ENCODE measurements around the gene CDK14.

Gene CDK14

GRCh38 chr7:91062713-91063112 lies 466.6 kb downstream of the CDK14 start:
- in situ Hi-C loops (cut with MboI; ENCODE audit: low pct_unique_long_range_greater_than_20kb, low sequenced_read_pairs, unreplicated experiment), result no loop called here
- no peak for DNase-seq (ENCODE audit: low spot score)
- no peak for TF ChIP-seq CTCF (IDR thresholded peaks at IDR 0.05; ENCODE audit: extremely low read depth, insufficient read depth, missing control alignments)

DNA sequence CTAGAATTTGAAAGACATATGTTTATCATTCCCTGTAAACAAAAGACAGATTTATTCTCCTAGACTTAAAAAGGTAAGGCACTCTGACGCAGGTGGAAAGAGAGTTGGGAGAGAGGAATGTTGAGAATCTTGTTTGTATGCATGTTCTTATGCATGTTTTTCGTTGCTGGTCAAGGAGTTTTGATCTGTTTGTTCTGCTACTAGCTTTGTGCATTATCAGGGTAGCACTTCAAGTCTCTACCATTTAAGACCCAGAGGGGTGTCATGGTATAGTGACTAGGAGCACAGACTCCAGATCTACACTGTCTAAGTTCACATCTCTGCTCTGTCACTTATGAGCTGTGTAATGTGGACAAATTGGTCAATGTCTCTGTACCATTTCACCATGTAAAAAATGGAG lies 467.9 kb downstream of the CDK14 start:
- DNase-seq (ENCODE audit: low spot score), result no peak
- TF ChIP-seq CTCF (IDR thresholded peaks at IDR 0.05; ENCODE audit: extremely low read depth, insufficient read depth, missing control alignments), result no peak
- in situ Hi-C loops (cut with MboI; ENCODE audit: low pct_unique_long_range_greater_than_20kb, low sequenced_read_pairs, unreplicated experiment), result no loop called here

DNA sequence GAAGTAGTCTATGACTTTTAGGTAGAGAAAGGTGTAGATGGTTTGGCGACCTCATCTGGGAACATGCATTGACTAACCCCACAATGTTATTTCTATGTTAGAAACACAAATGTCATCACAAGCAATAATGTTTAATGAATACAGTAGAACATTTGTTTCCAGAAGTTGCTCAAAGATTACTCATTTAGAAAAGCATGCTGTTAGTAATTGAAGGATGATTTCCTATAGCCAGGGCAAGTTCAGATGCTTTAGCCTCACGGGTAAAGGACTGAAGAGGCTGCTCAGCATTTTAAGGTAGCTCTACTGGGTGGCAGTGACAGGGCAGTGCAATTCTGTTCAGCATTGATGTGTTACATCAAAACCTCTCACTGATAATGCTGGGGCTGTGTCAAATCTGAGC lies 468.8 kb downstream of the CDK14 start:
- no peak for TF ChIP-seq CTCF (IDR thresholded peaks at IDR 0.05; ENCODE audit: extremely low read depth, insufficient read depth, missing control alignments)
- in situ Hi-C loops (cut with MboI; ENCODE audit: low pct_unique_long_range_greater_than_20kb, low sequenced_read_pairs, unreplicated experiment), result no loop called here

DNA sequence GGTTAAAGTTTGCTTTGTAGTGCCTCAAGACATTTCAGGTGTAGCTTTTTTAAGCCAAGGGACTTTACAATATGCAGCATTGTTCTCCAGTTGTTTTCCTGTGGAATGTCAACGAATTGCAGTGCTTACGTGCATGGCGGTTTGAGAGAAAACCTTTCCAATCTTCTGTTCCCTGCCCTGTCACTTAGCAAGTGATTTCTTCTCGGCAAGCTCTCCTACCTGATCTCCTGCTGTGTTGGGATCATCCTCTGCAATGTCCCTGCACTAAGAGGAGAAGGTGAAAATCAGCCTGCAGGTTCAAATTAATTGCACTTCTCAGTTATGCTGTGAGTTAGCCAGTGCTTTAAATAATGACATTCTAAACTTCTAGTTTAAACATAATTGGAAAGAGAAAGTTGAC lies 470.5 kb downstream of the CDK14 start:
- TF ChIP-seq CTCF (IDR thresholded peaks at IDR 0.05; ENCODE audit: extremely low read depth, insufficient read depth, missing control alignments), result no peak
- DNase-seq (ENCODE audit: low spot score), result no peak

More for the DNA sequence above, 468.8 kb downstream of the CDK14 start:
- DNase-seq (ENCODE audit: low spot score), result no peak

GRCh38 chr7:91067242-91067641 lies 471.1 kb downstream of the CDK14 start:
- in situ Hi-C loops (cut with MboI; ENCODE audit: low pct_unique_long_range_greater_than_20kb, low sequenced_read_pairs, unreplicated experiment), result no loop called here
- TF ChIP-seq CTCF (IDR thresholded peaks at IDR 0.05; ENCODE audit: extremely low read depth, insufficient read depth, missing control alignments), result no peak
- DNase-seq (ENCODE audit: low spot score), result no peak

More for the DNA sequence above, 470.5 kb downstream of the CDK14 start:
- in situ Hi-C loops (cut with MboI; ENCODE audit: low pct_unique_long_range_greater_than_20kb, low sequenced_read_pairs, unreplicated experiment), result no loop called here

DNA sequence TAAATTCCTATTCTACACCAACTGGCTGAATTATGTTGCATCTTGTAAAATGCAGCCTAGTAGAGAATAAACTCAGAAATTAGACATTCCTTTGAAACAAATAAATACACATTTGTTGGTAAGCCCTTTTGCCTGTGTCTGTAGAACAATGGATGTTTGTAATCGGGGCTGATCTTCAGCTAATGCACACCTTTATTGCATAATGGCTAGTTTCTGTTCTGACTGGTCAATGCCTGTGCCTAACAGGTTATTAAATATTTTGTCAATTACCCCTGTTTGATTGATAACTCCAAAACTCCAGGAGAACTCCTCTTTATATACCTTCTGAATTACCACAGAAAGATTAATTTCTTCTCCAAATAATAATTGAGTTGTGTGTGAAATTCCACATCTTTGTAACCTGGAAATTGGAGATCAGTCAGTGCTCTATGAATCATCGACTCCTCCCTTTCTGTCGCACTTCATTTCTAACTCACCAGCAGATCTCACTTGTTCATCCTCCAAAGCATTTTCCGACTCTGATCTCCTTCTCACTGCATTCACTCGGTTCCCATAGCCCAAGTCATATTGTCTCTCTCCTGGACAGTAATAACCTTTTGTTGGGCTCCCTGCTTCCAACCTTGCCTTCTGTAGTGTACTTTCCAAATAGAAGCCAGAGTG lies 472.1 kb downstream of the CDK14 start:
- no peak for DNase-seq (ENCODE audit: low spot score)
- in situ Hi-C loops (cut with MboI; ENCODE audit: low pct_unique_long_range_greater_than_20kb, low sequenced_read_pairs, unreplicated experiment), result no loop called here
- no peak for TF ChIP-seq CTCF (IDR thresholded peaks at IDR 0.05; ENCODE audit: extremely low read depth, insufficient read depth, missing control alignments)
